ENCODE measurements around the gene ZNF460. TPM values are rescaled to one million over a fixed set of nuclear protein-coding genes. Genes with fewer than 3 reads are reported as not detected.

ZNF460 gene
- total and polyA plus RNA-seq, 10 of the 15 experiments (the other 5 are each of a cell fraction or from before 2014, with no cell fraction given) = 0.15 to 43.0 (median 8.7) TPM

GRCh38 chr19:57279418-57280164, 694 bp upstream of the ZNF460 start (continued):
- TF ChIP-seq PRDM15 (CRISPR knock-in tag; IDR thresholded peaks at IDR 0.05) = no peak
- peak; percentile 62 for TF ChIP-seq E4F1 (IDR thresholded peaks at IDR 0.05; ENCODE audit: borderline replicate concordance, partially characterized antibody)
- TF ChIP-seq PAX5 (IDR thresholded peaks at IDR 0.05; ENCODE audit: borderline replicate concordance, low read depth, low read length) = no peak
- TF ChIP-seq CBX3 (IDR thresholded peaks at IDR 0.05; ENCODE audit: borderline replicate concordance, low read depth) = no peak
- peak; percentile 7; the same call in 1 of the 2 replicates for TF ChIP-seq LARP7 (IDR thresholded peaks at IDR 0.05)
- TF ChIP-seq KAT2A (conservative IDR thresholded peaks at IDR 0.05; ENCODE audit: control insufficient read depth, low read depth, low read length) = no peak
- no peak for TF ChIP-seq SUPT20H (IDR thresholded peaks at IDR 0.05; ENCODE audit: borderline replicate concordance, control insufficient read depth, low read depth, low read length)
- TF ChIP-seq ZBTB40 (IDR thresholded peaks at IDR 0.05; ENCODE audit: borderline replicate concordance) = no peak
- TF ChIP-seq USF1 (IDR thresholded peaks at IDR 0.05; ENCODE audit: borderline replicate concordance, extremely low read length, insufficient read depth, low read depth, low read length) = peak; percentile 59
- TF ChIP-seq EZH2 (IDR thresholded peaks at IDR 0.05; ENCODE audit: borderline replicate concordance, control insufficient read depth, low read depth, low read length) = no peak
- peak; percentile 59; the same call in 1 of the 2 replicates for TF ChIP-seq GATAD2B (conservative IDR thresholded peaks at IDR 0.05; ENCODE audit: low read depth)
- TF ChIP-seq SMC3 (IDR thresholded peaks at IDR 0.05; ENCODE audit: borderline replicate concordance, low read length) = peak; percentile 32; the same call in 1 of the 2 replicates
- TF ChIP-seq ZNF24 (IDR thresholded peaks at IDR 0.05) = no peak
- TF ChIP-seq TAF1 (IDR thresholded peaks at IDR 0.05; ENCODE audit: borderline replicate concordance, low read depth, low read length) = peak; percentile 49; the same call in 1 of the 2 replicates
- TF ChIP-seq PBX3 (IDR thresholded peaks at IDR 0.05; ENCODE audit: insufficient replicate concordance, low read depth, low read length) = peak; percentile 3
